ENCODE measurements around the gene KLHL13.

DNA sequence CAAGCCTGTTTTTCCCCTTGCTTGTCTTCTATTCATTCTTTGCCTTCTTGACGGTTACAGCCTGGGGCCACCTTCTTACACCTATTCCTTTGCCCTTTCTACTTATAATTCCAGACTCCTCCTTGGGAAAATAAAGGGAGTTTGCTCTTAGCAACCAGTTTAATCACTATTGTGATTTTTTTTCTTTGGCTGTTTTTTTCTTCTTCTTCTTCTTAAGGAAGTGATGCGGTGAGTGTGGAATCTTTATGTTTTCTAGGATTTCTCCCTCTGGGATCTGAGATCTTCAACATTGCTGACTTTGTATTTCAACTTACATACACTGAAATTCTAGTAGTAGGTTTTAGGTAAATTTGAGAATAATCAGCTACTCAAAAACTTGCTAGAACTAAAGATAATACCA, 1.1 kb upstream of the KLHL13 start:
- TF ChIP-seq, protein P1, sequence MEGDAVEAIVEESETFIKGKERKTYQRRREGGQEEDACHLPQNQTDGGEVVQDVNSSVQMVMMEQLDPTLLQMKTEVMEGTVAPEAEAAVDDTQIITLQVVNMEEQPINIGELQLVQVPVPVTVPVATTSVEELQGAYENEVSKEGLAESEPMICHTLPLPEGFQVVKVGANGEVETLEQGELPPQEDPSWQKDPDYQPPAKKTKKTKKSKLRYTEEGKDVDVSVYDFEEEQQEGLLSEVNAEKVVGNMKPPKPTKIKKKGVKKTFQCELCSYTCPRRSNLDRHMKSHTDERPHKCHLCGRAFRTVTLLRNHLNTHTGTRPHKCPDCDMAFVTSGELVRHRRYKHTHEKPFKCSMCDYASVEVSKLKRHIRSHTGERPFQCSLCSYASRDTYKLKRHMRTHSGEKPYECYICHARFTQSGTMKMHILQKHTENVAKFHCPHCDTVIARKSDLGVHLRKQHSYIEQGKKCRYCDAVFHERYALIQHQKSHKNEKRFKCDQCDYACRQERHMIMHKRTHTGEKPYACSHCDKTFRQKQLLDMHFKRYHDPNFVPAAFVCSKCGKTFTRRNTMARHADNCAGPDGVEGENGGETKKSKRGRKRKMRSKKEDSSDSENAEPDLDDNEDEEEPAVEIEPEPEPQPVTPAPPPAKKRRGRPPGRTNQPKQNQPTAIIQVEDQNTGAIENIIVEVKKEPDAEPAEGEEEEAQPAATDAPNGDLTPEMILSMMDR (IDR thresholded peaks at IDR 0.05; ENCODE audit: low read depth, low read length, poor library complexity, severe bottlenecking) = no peak
- no peak for TF ChIP-seq EZH2phosphoT487 (IDR thresholded peaks at IDR 0.05; ENCODE audit: borderline replicate concordance, low read length)

All from DOHH2 (cell line).